Left forelimb (tissue), 1 donor: Measurements from ENCODE around the gene DHRS12.

Source experiments
- DNase-seq: peaks from one replicate; pipeline ENCODE4 v3.0.0-alpha.2; 2018; ENCODE audit warnings: low spot score

DHRS12 gene

DNA sequence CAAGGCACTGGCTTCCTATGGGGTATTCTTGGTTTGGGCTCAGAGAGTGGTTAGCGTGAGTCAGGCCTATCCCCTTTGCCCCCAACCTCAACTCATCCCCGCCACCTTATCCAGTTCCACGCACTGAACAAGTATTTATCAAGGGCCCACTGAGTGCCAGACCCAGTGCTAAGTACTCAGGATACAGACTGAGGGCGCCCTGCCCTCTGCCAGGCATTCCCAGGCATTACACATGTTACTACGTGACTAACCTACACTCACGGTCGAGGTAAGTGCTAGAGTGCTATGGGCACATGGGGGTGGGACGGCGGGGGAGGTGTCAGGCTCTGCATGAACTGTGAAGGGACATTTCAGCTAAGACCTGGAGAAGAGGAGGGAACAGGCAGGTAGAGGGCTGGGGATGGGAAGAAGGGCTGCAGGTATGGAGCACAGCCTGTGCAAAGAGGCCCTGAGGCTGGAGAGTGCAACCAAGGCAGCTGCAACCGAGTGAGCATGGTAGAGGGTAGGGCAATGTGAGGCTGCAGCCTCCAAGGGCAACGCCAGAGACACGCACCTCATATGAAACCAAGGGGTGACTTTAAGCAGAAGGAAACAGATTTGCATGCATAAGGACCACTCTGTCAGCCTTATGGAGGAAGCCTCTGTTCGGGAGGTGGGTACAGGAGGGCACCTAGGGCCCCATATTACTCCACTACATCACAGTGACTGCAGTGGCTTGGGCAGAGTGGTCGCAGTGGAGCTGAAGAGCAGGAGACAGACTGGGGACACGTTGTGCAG lies 22.5 kb downstream of the DHRS12 start:
- no peak for DNase-seq

DNA sequence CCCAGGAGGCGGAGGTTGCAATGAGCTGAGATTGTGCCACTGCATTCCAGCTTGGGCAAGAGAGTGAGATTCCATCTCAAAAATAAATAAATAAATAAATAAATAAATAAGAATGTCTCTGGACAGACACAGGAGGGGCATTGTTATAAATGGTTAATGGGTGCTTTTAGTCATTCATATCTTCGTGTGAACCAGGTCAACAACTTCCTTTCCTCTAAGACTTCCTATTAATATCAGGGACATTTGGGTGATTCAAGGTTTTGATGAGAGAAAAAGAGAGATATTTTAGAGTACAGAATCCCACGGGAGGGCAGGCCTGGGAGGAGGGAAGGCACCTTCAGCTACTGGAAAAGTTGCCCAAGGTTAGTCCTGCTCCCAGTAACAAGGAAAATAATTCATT lies 23.9 kb downstream of the DHRS12 start:
- DNase-seq, result no peak

DNA sequence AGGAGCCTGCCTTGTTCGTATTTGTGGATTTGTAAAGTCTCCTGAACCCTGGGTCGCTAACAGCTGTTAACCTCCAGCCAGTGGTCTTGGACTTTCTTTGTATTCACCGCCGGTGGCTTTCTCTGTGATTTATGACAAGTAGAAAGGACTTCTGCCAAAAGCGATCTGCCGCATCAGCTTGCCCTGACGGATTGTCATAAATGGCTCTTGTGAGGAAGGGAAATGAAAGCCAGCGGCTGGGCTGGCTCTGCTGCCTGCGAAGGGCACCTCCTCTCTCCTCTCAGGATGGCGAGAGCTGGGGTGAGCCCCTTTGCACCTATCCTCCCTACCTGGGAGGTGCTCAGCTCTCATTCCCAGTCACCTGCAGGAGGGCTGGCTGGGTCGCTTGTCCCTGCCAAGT lies 25.6 kb downstream of the DHRS12 start:
- DNase-seq, result no peak

DNA sequence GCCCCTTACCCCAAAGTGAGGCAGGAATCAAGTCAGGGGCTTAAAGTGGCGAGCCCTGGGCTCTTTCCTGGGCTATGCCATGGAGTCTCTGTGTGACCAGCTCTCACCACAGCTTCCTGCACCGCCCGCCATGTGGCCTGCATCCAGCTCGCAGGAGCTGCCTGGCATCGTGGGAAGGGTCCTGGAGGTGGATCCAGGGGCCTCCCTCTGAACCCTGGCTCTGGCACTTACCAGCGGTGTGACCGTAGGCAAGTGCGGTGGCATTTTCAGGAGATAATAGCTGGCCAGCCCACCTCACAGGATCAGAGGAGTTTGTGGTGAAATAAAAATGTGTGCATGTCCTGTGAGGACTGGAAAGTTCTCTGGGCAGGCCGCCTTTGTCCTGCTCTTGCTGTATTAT lies 26.0 kb downstream of the DHRS12 start:
- no peak for DNase-seq

DNA sequence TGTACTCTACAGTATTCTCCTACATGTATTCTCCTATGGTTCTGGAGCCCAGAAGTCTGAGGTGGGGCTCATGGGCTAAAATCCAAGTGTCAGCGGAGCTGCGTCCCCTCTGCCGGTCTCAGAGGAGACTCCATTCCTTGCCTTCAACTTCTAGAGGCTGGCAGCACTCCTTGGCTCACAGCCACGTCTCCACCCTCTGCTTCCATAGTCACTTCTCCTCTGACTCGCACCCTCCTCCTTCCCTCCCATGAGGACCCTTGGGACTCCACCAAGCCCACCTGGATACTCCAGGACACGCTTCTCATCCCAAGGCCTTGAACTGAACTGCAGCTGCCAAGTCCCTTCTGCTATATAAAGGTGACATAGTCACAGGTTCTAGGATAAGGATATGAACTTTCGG lies 27.8 kb downstream of the DHRS12 start:
- no peak for DNase-seq

DNA sequence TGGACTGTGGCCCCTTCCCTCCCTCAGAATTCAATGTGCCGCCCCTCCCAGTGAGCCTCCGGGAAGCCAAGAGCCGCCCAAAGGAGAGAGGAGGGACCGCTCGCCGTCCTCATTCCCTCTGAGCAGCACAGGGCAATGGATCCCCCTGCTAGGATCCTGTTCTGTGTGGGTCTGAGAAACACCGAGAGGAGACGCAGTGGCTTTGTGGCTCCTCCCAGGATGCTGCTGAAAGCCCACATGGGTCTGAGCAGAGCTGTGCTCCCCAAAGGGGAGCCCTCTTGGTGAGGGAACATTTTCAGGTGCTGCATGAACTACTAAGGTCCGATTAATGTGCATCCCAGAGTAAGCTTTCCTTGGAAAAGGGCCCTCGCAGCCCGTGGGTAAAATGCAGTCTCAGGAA lies 30.4 kb downstream of the DHRS12 start:
- DNase-seq, result no peak

DNA sequence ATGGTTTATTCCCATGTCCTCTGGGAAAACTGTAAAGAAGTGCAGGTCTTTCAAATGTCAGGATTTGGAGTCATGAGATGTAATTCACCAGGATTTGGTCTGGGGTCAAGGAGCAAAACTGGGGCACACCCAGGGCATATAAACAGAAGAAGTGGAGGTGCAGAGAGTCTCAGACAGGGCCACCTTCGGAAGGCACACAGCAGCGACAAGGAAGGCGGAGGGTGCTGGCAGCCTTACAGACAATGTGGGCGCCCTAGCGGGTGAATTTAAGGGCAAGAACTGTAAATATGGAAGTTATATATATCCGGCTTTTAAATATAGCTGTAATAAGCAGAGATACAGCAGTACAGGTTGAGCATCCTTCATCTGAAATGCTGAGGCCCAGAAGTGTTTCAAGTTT lies 31.2 kb downstream of the DHRS12 start:
- DNase-seq, result no peak

DNA sequence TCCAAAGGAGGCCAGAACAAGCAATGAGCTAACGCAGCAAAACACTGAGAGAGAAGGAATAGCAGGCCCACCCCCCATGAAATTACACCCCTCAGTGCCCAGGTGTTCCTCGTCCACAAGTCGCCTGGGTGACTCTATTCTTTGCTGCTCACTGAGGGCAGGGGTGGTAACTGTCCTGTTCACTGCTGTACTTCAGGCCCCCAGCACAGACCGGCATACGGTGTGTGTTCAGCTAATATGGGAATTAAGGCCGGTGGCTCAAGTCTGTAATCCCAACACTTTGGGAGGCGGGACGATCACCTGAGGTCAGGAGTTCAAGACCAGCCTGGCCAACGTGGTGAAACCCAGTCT lies 31.9 kb downstream of the DHRS12 start:
- DNase-seq, result no peak

DNA sequence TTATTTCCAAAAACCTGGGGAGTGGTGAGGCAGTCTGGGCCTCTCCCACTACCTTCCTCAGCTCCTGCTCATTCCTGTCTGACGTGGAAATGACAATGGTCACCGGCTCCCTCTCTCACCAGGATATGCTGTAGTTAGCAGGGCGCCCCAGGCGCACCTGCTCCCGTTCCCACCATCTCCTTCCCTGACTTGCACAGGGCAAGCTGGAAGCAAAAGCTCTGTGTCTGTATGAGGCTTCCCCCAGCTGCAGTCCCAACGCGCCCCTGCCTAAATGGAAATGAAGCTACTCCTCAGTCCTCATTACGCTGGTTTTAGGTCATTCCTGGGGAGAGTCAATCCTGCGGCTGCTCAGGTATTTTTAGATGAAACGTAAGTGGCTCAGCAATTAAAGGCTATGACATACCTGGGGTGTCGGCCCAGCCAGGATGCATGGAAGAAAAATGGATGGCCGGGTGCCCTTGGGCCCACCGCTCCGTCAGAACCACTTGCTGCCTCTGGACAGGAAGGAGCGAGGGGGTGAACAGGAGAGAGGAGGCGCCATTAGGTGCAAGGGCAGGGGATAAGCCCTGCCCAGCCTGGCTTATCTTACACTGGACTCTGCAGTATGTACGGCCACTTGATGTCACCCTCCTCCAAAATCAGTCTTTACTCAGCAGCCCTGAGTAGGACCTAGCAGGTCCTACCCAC lies 32.4 kb downstream of the DHRS12 start:
- no peak for DNase-seq

DNA sequence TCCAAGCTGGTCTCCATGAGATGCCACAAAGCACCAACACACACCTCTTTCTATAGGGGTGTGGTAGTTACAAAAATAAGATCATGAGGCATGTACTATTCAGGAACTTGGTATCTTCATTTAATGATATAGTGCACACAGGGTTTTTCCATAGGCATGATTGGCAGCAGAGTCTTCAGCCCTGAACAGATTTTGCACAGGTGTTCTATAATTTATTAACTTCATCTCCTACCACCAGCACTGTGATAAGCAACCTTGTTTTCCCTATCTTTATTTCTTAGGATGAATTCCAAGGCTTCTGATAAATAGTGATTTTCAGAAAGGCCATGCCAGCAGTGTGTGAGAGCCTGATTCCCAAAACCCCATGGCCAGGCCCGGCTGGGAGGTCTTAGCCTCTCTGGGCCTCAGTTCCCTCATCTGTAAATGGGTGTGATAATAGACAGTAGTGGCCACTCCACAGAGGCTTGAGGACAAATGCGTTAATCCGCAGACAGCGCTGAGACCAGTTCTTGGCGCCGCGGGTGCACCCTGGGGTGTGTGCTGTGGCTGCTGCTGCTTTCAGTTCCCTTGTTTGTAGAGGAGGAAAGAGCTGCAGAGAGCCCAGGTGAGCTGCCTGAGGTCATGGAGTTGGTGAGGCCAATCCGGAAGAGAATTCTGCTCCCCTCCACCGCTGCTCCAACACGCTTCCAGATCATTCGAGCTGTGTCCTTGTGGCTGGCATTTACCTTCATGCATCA lies 33.1 kb downstream of the DHRS12 start:
- no peak for DNase-seq

DNA sequence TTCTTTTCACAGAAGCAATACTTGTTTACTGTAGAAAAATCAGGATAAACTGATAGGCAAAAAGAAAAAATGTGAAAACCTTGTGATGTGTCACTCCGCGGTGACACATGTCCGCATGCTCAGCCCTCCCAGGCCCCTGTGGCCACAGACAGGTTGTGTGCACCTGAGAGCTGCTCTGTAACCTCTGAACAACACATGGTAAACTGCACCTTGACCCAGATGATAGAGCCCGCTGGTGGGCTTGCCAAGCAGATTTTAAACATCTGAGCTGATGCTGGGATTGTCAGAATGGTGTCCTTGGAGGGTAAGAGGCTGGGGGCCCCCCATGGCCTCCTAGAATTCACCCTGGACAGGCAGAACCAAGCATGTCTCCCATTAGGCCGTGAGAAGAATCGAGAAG lies 33.8 kb downstream of the DHRS12 start:
- DNase-seq, result no peak

DNA sequence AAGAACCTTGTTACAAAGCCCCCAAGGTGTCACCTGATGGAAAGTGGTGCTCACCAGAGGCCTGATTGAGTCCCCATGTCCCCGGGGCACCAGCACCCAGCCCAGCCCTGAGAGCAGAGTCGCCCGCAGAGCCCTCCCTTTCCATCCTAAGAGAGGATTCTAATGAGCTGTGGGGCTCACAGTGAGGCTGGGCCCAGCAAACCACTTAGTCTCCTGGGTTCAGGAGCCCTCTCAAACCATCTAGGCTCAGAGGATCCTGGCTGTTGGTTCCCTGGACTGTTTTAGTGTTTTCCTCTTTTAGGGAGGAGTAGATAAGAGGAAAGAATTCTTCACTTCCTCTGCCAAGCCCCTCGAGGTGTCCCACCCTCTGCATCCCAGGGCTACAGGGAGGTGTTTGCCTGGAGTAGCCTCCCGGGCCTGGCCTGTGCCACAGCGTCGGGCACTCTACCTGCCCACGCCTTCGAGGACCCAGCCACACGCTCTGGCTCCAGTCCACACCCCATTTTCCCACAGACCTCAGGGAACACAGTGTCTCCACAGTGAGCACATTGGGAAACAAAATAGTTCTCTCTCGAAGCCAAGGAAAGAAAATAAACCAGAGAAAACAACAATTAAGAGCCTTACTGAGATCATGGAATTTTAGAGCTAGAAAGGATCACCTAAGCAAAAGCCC lies 34.4 kb downstream of the DHRS12 start:
- DNase-seq, result no peak

DNA sequence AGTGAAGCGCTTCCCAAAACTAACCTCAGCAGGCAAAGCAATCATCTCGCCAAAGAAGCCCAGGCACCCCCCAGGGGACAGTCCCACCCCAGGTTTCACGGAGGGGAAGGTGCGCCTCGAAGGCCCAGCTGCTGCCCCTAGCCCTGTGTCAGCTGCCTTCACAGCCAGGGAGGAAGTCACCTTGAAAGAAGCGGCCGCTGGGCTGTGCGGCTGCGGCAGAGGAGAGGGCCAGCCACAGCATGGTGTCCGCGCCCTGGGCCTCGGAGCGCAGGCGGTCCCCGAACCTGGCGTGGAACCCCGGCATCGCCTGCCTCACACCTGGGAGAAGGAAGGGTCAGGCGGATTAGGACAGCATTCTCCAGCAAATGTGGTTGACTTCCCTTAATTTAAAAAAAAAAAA lies 35.0 kb downstream of the DHRS12 start:
- no peak for DNase-seq

DNA sequence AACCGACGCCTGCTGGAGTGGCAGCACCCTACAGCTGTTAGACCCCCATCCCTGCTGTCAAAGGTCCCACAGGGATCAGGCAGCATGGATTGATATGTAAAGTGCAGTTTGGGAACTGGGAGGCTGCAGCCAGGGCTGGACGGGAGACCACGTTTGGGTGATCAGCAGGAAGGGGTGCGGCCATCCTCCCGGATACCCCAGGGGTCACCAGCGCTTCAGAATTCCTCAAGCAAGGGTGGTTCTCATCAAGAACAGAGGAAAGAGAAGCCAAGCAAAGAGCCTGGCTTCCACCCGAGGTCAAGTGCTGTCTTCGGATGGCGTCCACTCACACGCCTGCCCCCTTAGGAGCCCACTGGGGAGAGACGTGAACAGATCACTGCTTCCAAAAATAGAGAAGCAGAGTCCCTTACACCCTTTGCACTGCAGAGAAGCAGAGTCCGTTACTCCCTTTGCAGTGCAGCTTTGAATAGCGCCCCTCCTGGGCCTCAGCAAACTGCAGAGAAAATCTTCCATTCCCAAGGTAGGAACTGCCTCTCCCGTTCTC lies 35.5 kb downstream of the DHRS12 start:
- no peak for DNase-seq

DNA sequence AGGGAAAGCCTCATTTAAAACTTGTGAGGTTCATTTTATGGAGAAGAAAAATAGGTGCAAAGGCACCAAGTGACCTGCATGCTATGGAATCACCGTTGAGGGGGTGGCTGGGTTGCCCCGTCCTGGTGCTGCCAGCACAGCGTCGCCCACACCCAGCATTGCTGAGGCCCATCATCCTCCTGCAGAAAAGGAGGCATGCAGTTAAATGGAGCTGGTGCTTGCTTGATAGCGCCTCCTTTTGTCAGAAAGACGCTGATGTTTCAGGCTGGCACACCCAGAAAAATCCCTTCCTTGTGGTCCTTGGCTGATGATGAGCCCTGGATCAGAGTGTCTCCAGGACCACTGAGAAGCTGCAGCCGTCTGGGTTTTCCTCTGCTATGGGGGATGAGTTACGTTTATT lies 36.9 kb downstream of the DHRS12 start:
- DNase-seq, result no peak

DNA sequence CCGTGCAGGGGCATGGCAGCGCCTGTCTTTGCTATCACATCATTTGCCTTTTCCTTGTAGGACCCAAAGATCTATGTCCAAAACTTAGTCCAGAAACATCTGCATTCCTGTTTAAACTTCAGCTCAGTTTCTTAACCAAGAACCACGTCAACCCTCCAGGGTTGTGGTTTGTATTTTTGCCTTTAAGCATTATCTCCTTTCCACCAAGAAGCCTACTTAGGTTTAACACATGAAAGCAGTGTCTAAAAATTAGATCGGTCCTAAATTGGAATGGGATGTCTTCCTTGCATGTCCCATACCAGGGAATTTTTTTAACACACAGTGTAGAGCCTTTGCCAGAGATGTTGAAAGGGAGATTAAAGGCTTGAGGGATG lies 38.8 kb downstream of the DHRS12 start:
- DNase-seq, result no peak

DNA sequence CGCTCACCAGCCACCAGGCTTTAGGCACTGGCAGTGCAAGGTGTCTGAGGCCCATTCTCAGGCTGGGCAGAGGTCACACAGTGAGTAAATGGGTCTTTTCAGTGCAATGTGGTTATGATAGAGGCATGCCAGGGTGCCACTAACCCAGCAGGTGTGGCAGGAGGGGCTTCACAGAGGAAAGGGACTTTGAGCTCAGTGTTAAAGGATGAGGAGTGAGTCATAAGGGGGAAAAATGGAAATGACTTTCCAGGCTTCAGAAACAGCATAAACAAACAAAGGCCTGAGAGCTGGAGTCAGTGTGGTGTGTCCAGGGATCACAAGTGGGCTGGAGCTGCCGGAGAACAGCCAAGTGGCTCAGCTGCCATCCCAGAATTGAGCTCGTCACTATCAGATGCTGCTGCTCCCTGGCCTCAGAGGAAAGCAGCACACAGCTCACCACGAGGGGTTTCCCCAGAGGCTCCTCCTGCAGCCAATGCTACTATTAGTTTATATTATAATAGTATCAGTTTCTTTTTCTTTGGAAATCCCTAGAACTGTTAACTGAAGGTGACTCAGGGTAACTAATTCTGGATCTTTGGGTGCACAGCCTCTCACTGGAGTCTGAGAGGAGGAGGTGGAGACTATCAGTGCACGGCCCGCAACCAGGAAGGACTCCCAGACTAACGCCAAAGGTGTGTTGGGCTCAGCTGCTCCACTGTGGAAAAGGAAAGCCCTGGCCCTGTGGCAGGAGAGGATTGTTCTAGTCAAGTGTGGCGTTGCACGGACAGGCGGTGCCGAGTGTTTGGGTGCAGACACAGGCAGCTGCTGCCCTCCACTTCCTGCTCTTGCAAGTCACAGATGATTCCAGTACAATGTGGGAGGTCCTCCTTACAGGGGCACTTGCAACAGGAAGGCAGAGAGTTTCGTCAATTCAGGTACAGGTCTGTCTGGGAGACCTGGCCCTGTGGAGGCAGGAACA lies 39.5 kb downstream of the DHRS12 start:
- DNase-seq, result no peak

DNA sequence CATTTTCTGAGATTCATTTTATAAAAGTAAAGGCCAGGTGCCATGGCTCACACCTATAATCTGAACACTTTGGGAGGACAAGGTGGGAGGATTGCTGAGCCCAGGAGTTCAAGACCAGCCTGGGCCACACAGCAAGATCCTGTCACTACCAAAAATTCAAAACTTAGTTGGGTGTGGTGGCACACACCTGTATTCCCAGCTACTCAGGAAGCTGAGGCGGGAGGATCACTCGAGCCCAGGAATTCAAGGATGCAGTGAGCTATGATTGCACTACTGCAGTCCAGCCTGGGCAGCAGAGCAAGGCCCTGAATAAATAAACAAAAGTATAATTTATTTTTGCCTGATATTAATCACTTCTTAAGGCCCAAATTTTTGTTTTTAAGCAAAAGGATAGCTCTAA lies 40.5 kb downstream of the DHRS12 start:
- DNase-seq, result no peak

DNA sequence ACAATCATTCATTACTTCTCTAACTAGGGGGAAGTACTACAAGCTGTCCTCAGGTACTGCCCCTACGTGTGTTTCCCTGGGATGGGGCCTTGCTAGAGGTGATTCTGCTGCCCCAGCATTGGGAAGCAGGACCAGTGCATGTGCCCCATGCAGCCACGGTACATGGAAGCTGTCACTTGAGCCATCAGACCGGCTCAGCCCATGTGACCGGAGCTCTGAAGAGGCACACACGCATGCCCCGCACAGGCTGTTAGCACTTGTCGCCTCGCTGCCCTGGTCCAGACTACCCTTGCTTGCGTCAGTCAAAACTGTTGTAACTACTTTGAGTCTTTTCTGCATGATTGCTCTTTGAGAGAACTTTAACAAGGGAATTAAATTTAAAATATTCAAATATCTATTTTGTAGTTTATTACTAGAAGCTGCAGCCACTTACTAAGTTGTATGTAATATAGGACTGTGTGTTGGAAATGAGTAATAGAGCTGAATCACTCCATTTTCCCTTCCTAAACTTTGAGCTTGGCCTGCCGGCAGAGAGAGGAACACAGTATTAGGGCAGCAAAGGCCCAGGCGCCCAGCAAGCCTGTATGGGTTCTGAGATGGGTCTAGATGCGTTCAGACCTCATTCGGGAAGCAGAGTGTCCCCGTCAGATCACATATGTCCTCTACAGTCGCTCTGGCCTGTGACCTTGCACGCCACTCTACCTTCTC lies 42.2 kb downstream of the DHRS12 start:
- DNase-seq, result no peak

DNA sequence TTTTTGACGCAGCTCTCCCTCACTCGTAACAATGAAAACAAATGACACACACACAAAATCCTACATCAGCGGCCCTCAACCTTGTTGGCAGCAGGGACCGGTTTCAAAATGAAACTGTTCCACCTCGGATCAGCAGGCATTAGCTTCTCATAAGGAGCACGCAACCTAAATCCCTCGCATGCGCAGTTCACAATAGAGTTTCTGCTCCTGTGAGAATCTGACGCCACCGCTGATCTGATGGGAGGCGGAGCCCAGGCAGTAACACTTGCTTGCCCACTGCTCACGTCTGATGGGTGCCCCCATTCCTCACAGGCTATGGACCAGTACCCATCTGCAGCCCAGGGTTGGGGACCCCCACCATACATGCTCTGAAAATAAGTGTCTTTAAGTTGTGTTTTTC lies 43.4 kb downstream of the DHRS12 start:
- DNase-seq, result no peak

DNA sequence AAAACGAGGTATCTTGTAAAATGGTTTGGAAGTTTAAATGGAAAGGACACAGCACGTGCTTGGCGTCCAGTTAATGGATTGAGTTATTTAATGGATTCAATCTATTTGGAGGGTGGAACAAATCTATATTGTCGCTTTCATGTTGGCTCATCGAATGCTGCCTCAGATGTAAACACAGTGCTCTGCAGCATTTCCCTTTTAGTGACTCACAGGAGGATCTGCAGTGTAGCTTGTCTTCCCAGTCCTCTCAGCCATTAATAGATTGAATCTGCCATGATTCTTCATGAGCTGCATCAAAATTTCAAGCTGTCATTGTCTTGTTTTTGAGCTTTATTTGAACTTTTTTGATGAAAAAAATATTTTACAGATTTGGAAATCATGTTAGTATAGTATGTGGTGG lies 44.7 kb downstream of the DHRS12 start:
- DNase-seq, result no peak
